CD4-positive, CD25-positive, alpha-beta regulatory T cell (primary cell): ENCODE measurements around the gene SLX4. TPM values are rescaled to one million over a fixed set of nuclear protein-coding genes. Genes with fewer than 3 reads are reported as not detected.
A peak's percentile ranks its signal among the peaks of the same experiment; 100 is the strongest.
"Not testable (repeated sequence)": the region's sequence is repeated elsewhere in the genome, so short reads cannot be mapped to it uniquely, and the experiment has no call there.

Experiments
- ATAC-seq, 2 donors: fragments of 150-1000 bp; cut with Tn5 transposase; one replicate each; pipeline ENCODE4 v1.10.0; 2021; ENCODE audit warnings: low read depth in 2 of 2, moderate number of reproducible peaks in 2 of 2, moderate library complexity in 1 of 2
- DNase-seq, 3 donors: peaks; one replicate each; pipeline versions ENCODE4 v3.0.0 to v3.0.0-alpha.2; 2012 to 2022; ENCODE audit warnings: mixed read lengths in 1 of 3
- H3K27ac ChIP-seq: one replicate; pipeline ENCODE4 v1.7.0; 2013; ENCODE audit warnings: mild to moderate bottlenecking, low read length; ENCODE audit not compliant: insufficient read depth, poor library complexity, severe bottlenecking
- H3K27me3 ChIP-seq: one replicate; pipeline ENCODE4 v1.7.0; 2013; ENCODE audit warnings: low read length; ENCODE audit not compliant: control insufficient read depth, insufficient read depth
- H3K36me3 ChIP-seq: one replicate; pipeline ENCODE4 v1.7.0; 2013; ENCODE audit warnings: mild to moderate bottlenecking, low read length, moderate library complexity; ENCODE audit not compliant: control insufficient read depth, insufficient read depth
- H3K4me1 ChIP-seq: 2 replicates; pipeline ENCODE4 v1.7.0; 2013; ENCODE audit warnings: mild to moderate bottlenecking, low read length; ENCODE audit not compliant: insufficient read depth, control insufficient read depth, poor library complexity, severe bottlenecking
- H3K4me3 ChIP-seq: one replicate; pipeline ENCODE4 v1.7.0; 2013; ENCODE audit warnings: low read depth, mild to moderate bottlenecking, low read length, moderate library complexity
- H3K9me3 ChIP-seq, 2 experiments: 1 replicate in 1 of 2; 2 replicates in 1 of 2; pipeline ENCODE4 v1.7.0; 2013; ENCODE audit warnings: low read length in 2 of 2, mild to moderate bottlenecking in 1 of 2, moderate library complexity in 1 of 2; ENCODE audit not compliant: control insufficient read depth in 2 of 2
- H3K27ac Mint-ChIP-seq, 3 donors: one replicate each; pipeline ENCODE4 v1.8.0; 2020 to 2022; ENCODE audit warnings: mild to moderate bottlenecking in 3 of 3, mixed read lengths in 3 of 3, moderate library complexity in 2 of 3
- H3K27me3 Mint-ChIP-seq: one replicate; pipeline ENCODE4 v1.8.0; 2022; ENCODE audit warnings: mild to moderate bottlenecking, mixed read lengths
- H3K36me3 Mint-ChIP-seq: one replicate; pipeline ENCODE4 v1.8.0; 2020; ENCODE audit warnings: mixed read lengths
- H3K4me1 Mint-ChIP-seq, 4 donors: one replicate each; pipeline ENCODE4 v1.8.0; 2020 to 2022; ENCODE audit warnings: mixed read lengths in 4 of 4, mild to moderate bottlenecking in 1 of 4
- H3K4me3 Mint-ChIP-seq, 4 donors: one replicate each; pipeline ENCODE4 v1.8.0; 2020 to 2022; ENCODE audit warnings: mild to moderate bottlenecking in 4 of 4, mixed read lengths in 4 of 4, moderate library complexity in 3 of 4
- H3K9me3 Mint-ChIP-seq, 7 donors: one replicate each; pipeline ENCODE4 v1.8.0; 2020 to 2022; ENCODE audit warnings: mixed read lengths in 7 of 7, mild to moderate bottlenecking in 3 of 7, moderate library complexity in 2 of 7
- polyA plus RNA-seq, 4 donors: library from polyadenylated mRNA; unstranded; fragments of 300-500 nt; fragmentation: Illumina TruSeq; gene quantifications; one replicate each; pipeline ENCODE4 v1.2.3, GENCODE V29; 2021
- total RNA-seq: library from RNA; stranded (reverse); gene quantifications from one replicate; pipeline ENCODE4 v1.2.3, GENCODE V29; 2022

The SLX4 gene, protein sequence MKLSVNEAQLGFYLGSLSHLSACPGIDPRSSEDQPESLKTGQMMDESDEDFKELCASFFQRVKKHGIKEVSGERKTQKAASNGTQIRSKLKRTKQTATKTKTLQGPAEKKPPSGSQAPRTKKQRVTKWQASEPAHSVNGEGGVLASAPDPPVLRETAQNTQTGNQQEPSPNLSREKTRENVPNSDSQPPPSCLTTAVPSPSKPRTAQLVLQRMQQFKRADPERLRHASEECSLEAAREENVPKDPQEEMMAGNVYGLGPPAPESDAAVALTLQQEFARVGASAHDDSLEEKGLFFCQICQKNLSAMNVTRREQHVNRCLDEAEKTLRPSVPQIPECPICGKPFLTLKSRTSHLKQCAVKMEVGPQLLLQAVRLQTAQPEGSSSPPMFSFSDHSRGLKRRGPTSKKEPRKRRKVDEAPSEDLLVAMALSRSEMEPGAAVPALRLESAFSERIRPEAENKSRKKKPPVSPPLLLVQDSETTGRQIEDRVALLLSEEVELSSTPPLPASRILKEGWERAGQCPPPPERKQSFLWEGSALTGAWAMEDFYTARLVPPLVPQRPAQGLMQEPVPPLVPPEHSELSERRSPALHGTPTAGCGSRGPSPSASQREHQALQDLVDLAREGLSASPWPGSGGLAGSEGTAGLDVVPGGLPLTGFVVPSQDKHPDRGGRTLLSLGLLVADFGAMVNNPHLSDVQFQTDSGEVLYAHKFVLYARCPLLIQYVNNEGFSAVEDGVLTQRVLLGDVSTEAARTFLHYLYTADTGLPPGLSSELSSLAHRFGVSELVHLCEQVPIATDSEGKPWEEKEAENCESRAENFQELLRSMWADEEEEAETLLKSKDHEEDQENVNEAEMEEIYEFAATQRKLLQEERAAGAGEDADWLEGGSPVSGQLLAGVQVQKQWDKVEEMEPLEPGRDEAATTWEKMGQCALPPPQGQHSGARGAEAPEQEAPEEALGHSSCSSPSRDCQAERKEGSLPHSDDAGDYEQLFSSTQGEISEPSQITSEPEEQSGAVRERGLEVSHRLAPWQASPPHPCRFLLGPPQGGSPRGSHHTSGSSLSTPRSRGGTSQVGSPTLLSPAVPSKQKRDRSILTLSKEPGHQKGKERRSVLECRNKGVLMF (N-terminal part only)
- total RNA-seq (5.4 TPM), polyA plus RNA-seq (under 1 TPM; 0.24 to 0.83 (median 0.42) TPM)

- Histone ChIP-seq H3K9me3 (no peaks in the 10 kb centered on the region), H3K36me3 (no peaks in the 10 kb centered on the region), H3K27me3 (no peaks in the 10 kb centered on the region), H3K4me3 (peak within 1 kb of the TSS; percentile 86), H3K27ac (peak within 1 kb of the TSS; percentile 87), H3K4me1 (peaks cover 38% of the 10 kb centered on the region)
- peaks cover 19% of the 10 kb centered on the region for H3K36me3 Mint-ChIP-seq
- peaks cover 24 to 67% (median 47%) of the 10 kb centered on the region in 4 donors for H3K4me1 Mint-ChIP-seq
- peak within 1 kb of the TSS; percentile 98 to 100 (median 99) for H3K27ac Mint-ChIP-seq
- ATAC-seq (peak; percentile 89), DNase-seq (peak; percentile 88 to 94 (median 94))
- H3K27me3 Mint-ChIP-seq: no peaks in the 10 kb centered on the region
- H3K9me3 Mint-ChIP-seq: peaks cover 0 to 1% (median 0%) of the 10 kb centered on the region in 7 donors
- H3K4me3 Mint-ChIP-seq: peak within 1 kb of the TSS; percentile 96 to 100 (median 99)
Observed at GRCh38 chr16:3611146-3611975, at the start of gene SLX4. SLX4 (minus strand) TSS chr16:3611606; CDS start chr16:3608964, 2,642 bp downstream.

DNA sequence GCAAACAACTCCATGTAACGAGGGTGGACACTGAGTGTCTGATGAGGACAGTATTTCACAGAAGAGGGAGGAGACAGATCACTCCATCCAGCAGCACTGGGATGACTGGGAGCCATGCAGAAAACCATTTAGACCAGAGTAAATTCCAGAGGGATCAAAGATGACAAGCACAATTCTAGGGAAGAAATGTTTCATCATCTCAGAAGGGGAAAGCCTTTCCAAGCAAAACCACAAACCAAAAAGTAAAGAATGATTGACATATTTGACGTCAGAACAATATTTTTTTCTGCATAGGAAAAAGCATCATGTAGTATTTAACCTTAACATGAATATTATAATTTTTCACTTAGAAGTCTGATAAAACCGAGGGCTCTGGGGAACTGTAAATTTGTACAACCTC, 47.8 kb upstream of the SLX4 start:
- ATAC-seq (no peak), DNase-seq (no peak)
- H3K27ac ChIP-seq: no peak overlapping the region
- no peaks in the 10 kb centered on the region for H3K4me1 ChIP-seq
- Mint-ChIP-seq H3K36me3 (peaks cover 23% of the 10 kb centered on the region), H3K4me3 (no peak overlapping the region), H3K27ac (peak overlapping the region in 2 of 3 donors; percentile 68 to 80), H3K4me1 (peaks cover 0 to under 1% (median 0%) of the 10 kb centered on the region in 4 donors), H3K9me3 (no peaks in the 10 kb centered on the region), H3K27me3 (no peaks in the 10 kb centered on the region)
- H3K27me3 ChIP-seq: no peaks in the 10 kb centered on the region
- H3K4me3 ChIP-seq: no peak overlapping the region
- peaks cover 53% of the 10 kb centered on the region for H3K36me3 ChIP-seq
- no peaks in the 10 kb centered on the region for H3K9me3 ChIP-seq

GRCh38 chr16:3656491-3657468, 45.4 kb upstream of the SLX4 start:
- Mint-ChIP-seq H3K36me3 (peaks cover 24% of the 10 kb centered on the region), H3K27ac (peak overlapping the region in 2 of 3 donors; percentile 20 to 46), H3K27me3 (no peaks in the 10 kb centered on the region), H3K9me3 (no peaks in the 10 kb centered on the region), H3K4me3 (no peak overlapping the region), H3K4me1 (peaks cover 0 to 2% (median 0%) of the 10 kb centered on the region in 4 donors)
- ATAC-seq (peak; percentile 16 to 29), DNase-seq (peak in 1 of 3 donors; percentile 16)
- Histone ChIP-seq H3K9me3 (no peaks in the 10 kb centered on the region), H3K27me3 (no peaks in the 10 kb centered on the region), H3K27ac (no peak overlapping the region), H3K4me3 (no peak overlapping the region), H3K36me3 (peaks cover 50% of the 10 kb centered on the region), H3K4me1 (no peaks in the 10 kb centered on the region)

DNA sequence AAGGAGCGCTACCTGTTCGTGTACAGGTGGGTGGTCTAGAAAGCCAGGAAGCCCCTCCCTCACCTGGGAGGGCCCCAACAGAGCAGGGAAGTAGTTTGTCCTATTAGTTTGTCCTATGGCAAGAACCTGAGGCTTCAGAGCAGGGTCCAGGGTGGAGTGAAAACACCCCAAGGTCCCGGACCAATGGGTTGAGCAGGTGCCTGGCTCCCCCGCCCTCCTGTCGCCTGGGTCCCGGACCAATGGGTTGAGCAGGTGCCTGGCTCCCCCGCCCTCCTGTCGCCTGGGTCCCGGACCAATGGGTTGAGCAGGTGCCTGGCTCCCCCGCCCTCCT, 44.7 kb upstream of the SLX4 start:
- not testable (repeated sequence) for H3K9me3 Mint-ChIP-seq, H3K27me3 ChIP-seq, DNase-seq, H3K4me3 Mint-ChIP-seq, H3K4me3 ChIP-seq, H3K4me1 Mint-ChIP-seq, H3K27ac ChIP-seq, ATAC-seq, H3K27me3 Mint-ChIP-seq, H3K9me3 ChIP-seq, H3K4me1 ChIP-seq
- peaks cover 50% of the 10 kb centered on the region for H3K36me3 ChIP-seq
- H3K36me3 Mint-ChIP-seq: peaks cover 25% of the 10 kb centered on the region
- H3K27ac Mint-ChIP-seq: peak overlapping the region in 1 of 3 donors; percentile 25

DNA sequence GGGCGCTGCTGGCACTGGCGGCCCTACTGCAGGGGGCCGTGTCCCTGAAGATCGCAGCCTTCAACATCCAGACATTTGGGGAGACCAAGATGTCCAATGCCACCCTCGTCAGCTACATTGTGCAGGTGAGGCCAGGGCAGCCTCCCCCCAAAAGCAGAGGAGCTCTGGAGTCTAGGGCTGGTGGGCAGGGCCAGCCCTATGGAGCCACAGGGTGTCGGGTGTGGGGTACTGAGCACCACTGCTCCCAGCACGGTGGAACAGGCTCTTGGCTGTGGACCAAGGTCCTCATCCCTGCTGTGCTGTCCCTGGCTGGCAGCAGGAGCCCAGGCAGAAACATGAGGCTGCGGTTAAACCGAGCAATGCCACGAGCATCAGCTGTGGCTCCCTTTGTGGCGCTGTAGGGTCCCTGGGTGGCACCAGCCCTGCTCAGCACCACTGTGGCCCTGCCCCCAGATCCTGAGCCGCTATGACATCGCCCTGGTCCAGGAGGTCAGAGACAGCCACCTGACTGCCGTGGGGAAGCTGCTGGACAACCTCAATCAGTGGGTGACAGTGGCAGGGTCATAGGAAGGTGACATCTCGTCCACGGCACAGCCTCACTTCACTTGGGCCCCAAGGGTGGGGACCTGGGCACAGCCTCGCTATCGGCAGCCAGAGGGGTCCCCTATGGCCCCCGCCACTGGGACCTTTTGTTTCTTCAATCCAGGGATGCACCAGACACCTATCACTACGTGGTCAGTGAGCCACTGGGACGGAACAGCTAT, 44.2 kb upstream of the SLX4 start:
- Mint-ChIP-seq H3K4me3 (no peak overlapping the region), H3K27ac (peak overlapping the region in 1 of 3 donors; percentile 25), H3K9me3 (no peaks in the 10 kb centered on the region), H3K36me3 (peaks cover 24% of the 10 kb centered on the region), H3K4me1 (peaks cover 0 to 2% (median 0%) of the 10 kb centered on the region in 4 donors), H3K27me3 (no peaks in the 10 kb centered on the region)
- no peak for DNase-seq
- Histone ChIP-seq H3K36me3 (peaks cover 52% of the 10 kb centered on the region), H3K4me3 (no peak overlapping the region), H3K9me3 (no peaks in the 10 kb centered on the region), H3K27me3 (no peaks in the 10 kb centered on the region), H3K27ac (no peak overlapping the region), H3K4me1 (no peaks in the 10 kb centered on the region)
- no peak for ATAC-seq

GRCh38 chr16:3655030-3655395, 43.6 kb upstream of the SLX4 start:
- peak overlapping the region in 1 of 3 donors; percentile 51 for H3K27ac Mint-ChIP-seq
- Histone ChIP-seq H3K4me1 (no peaks in the 10 kb centered on the region), H3K4me3 (no peak overlapping the region), H3K36me3 (peaks cover 47% of the 10 kb centered on the region), H3K27me3 (no peaks in the 10 kb centered on the region), H3K9me3 (no peaks in the 10 kb centered on the region), H3K27ac (no peak overlapping the region)
- H3K4me3 Mint-ChIP-seq: no peak overlapping the region
- H3K27me3 Mint-ChIP-seq: no peaks in the 10 kb centered on the region
- DNase-seq (no peak), ATAC-seq (no peak)
- H3K4me1 Mint-ChIP-seq: peaks cover 0 to 2% (median 0%) of the 10 kb centered on the region in 4 donors
- no peaks in the 10 kb centered on the region for H3K9me3 Mint-ChIP-seq
- peaks cover 28% of the 10 kb centered on the region for H3K36me3 Mint-ChIP-seq
